ENCODE measurements around the gene HSP90B1. TPM values are rescaled to one million over a fixed set of nuclear protein-coding genes. Genes with fewer than 3 reads are reported as not detected.

Gene HSP90B1
- polyA plus RNA-seq, 1 of the 3 experiments (the other 2 are of a cell fraction), result 420 TPM

- CTCF ChIA-PET, result interaction anchor here (0.6 to 0.9 kb wide), 3 partner anchors 167 to 362 kb away, joined by 3 read pairs; no protein-coding TSS in a partner anchor
- H3K9ac ChIP-seq, result no peak overlapping the region
- peaks cover 96 to 98% of the 10 kb centered on the region in 2 experiments for H3K36me3 ChIP-seq (replicated peaks in 1 of 2; ENCODE audit: control insufficient read depth in 1 of 2, insufficient read depth in 2 of 2, low read length in 1 of 2)
Measured at GRCh38 chr12:103936679-103937078, 6.5 kb downstream of the HSP90B1 start.

More at GRCh38 chr12:103936679-103937078, 6.5 kb downstream of the HSP90B1 start:
- POLR2A ChIA-PET, result interaction anchor here (0.7 to 2.6 kb wide), 4 partner anchors 8 to 29 kb away, joined by 3 to 5 read pairs (median 5); partner anchors contain the start of gene TDG
- Histone ChIP-seq H4K20me1 (ENCODE audit: insufficient read depth) (peaks cover 20% of the 10 kb centered on the region), H3K4me2 (no peak overlapping the region), H3F3A (replicated peaks; ENCODE audit: insufficient read depth) (peaks cover 22% of the 10 kb centered on the region), H2AFZ (ENCODE audit: low read depth) (no peak overlapping the region), H3K9me2 (no peaks in the 10 kb centered on the region), H3K9me3 (no peaks in the 10 kb centered on the region), H3K79me2 (ENCODE audit: insufficient read depth) (peaks cover 65% of the 10 kb centered on the region), H3K27ac (ENCODE audit: low read depth in 2 of 2, low read length in 1 of 2) (no peak overlapping the region), H3K4me1 (ENCODE audit: control insufficient read depth in 1 of 2, insufficient read depth in 2 of 2, low read depth in 1 of 2, low read length in 1 of 2) (peaks cover 15 to 21% of the 10 kb centered on the region in 2 experiments), H3K27me3 (ENCODE audit: insufficient read depth) (no peaks in the 10 kb centered on the region), H3K4me3 (ENCODE audit: low read depth in 2 of 2, low read length in 1 of 2) (no peak overlapping the region)
- 96% methylated on average over 3 of the region's 3 CpGs for WGBS (ENCODE audit: low lambda C conversion rate)
- DNase-seq, result no peak
- TF ChIP-seq CTCF (IDR thresholded peaks at IDR 0.05), result no peak
- TF ChIP-seq, protein P1, sequence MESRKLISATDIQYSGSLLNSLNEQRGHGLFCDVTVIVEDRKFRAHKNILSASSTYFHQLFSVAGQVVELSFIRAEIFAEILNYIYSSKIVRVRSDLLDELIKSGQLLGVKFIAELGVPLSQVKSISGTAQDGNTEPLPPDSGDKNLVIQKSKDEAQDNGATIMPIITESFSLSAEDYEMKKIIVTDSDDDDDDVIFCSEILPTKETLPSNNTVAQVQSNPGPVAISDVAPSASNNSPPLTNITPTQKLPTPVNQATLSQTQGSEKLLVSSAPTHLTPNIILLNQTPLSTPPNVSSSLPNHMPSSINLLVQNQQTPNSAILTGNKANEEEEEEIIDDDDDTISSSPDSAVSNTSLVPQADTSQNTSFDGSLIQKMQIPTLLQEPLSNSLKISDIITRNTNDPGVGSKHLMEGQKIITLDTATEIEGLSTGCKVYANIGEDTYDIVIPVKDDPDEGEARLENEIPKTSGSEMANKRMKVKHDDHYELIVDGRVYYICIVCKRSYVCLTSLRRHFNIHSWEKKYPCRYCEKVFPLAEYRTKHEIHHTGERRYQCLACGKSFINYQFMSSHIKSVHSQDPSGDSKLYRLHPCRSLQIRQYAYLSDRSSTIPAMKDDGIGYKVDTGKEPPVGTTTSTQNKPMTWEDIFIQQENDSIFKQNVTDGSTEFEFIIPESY (IDR thresholded peaks at IDR 0.05; ENCODE audit: borderline replicate concordance, low read depth), result no peak
- TF ChIP-seq FOXJ3 (CRISPR knock-in tag; IDR thresholded peaks at IDR 0.05), result no peak
- no peak for TF ChIP-seq CHD2 (IDR thresholded peaks at IDR 0.05; ENCODE audit: low read length, partially characterized antibody)
- TF ChIP-seq, protein P2, sequence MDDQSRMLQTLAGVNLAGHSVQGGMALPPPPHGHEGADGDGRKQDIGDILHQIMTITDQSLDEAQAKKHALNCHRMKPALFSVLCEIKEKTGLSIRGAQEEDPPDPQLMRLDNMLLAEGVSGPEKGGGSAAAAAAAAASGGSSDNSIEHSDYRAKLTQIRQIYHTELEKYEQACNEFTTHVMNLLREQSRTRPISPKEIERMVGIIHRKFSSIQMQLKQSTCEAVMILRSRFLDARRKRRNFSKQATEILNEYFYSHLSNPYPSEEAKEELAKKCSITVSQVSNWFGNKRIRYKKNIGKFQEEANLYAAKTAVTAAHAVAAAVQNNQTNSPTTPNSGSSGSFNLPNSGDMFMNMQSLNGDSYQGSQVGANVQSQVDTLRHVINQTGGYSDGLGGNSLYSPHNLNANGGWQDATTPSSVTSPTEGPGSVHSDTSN (IDR thresholded peaks at IDR 0.05), result no peak
- TF ChIP-seq GATA2 (CRISPR knock-in tag; IDR thresholded peaks at IDR 0.05), result no peak
- no peak for TF ChIP-seq JUND (IDR thresholded peaks at IDR 0.05)
- no peak for TF ChIP-seq TCF12 (IDR thresholded peaks at IDR 0.05)
- TF ChIP-seq SMC3 (IDR thresholded peaks at IDR 0.05; ENCODE audit: low read depth, low read length), result no peak
- TF ChIP-seq EZH2phosphoT487 (IDR thresholded peaks at IDR 0.05; ENCODE audit: borderline replicate concordance, low read depth), result no peak
- no peak for TF ChIP-seq EP300 (IDR thresholded peaks at IDR 0.05; ENCODE audit: borderline replicate concordance in 1 of 2, low read depth in 1 of 2, low read length in 1 of 2)
- no peak for TF ChIP-seq TAF1 (IDR thresholded peaks at IDR 0.05; ENCODE audit: borderline replicate concordance, low read depth, low read length)
- no peak for TF ChIP-seq IRF3 (IDR thresholded peaks at IDR 0.05; ENCODE audit: low read depth, low read length)
